Measurements from ENCODE around the gene ALOX5AP. TPM values are rescaled to one million over a fixed set of nuclear protein-coding genes. Genes with fewer than 3 reads are reported as not detected.

Gene ALOX5AP
- total RNA-seq, 1 donor from 2014 or later: not detected

- peaks cover 25% of the 10 kb centered on the region for H3K27me3 Mint-ChIP-seq
- no peaks in the 10 kb centered on the region for H3K36me3 Mint-ChIP-seq (ENCODE audit: insufficient read depth)
- no peaks in the 10 kb centered on the region for H3K4me1 Mint-ChIP-seq (ENCODE audit: low read depth)
- no peak for DNase-seq (ENCODE audit: low spot score, unreplicated experiment)
- no peak overlapping the region for H3K27ac Mint-ChIP-seq
- no peak overlapping the region for H3K4me3 Mint-ChIP-seq (ENCODE audit: low read depth)
- H3K9me3 Mint-ChIP-seq (ENCODE audit: low read depth): peaks cover 10% of the 10 kb centered on the region
- TF ChIP-seq CTCF (IDR thresholded peaks at IDR 0.05; ENCODE audit: unreplicated experiment): no peak
Observed at GRCh38 chr13:30780338-30780981, 45.1 kb downstream of the ALOX5AP start.

- no peak for DNase-seq (ENCODE audit: low spot score, unreplicated experiment)
Observed at GRCh38 chr13:30785191-30785850, 50.0 kb downstream of the ALOX5AP start.

GRCh38 chr13:30786648-30787047 is 51.3 kb downstream of the ALOX5AP start:
- H3K4me1 Mint-ChIP-seq (ENCODE audit: low read depth): no peaks in the 10 kb centered on the region
- H3K36me3 Mint-ChIP-seq (ENCODE audit: insufficient read depth): no peaks in the 10 kb centered on the region
- no peak overlapping the region for H3K27ac Mint-ChIP-seq
- peaks cover 4% of the 10 kb centered on the region for H3K9me3 Mint-ChIP-seq (ENCODE audit: low read depth)
- TF ChIP-seq CTCF (IDR thresholded peaks at IDR 0.05; ENCODE audit: unreplicated experiment): no peak
- H3K4me3 Mint-ChIP-seq (ENCODE audit: low read depth): no peak overlapping the region
- no peak for DNase-seq (ENCODE audit: low spot score, unreplicated experiment)
- H3K27me3 Mint-ChIP-seq: peaks cover 25% of the 10 kb centered on the region

More at GRCh38 chr13:30785191-30785850, 50.0 kb downstream of the ALOX5AP start:
- Mint-ChIP-seq H3K27ac (no peak overlapping the region), H3K27me3 (peaks cover 25% of the 10 kb centered on the region), H3K9me3 (ENCODE audit: low read depth) (peaks cover 10% of the 10 kb centered on the region), H3K4me3 (ENCODE audit: low read depth) (no peak overlapping the region), H3K4me1 (ENCODE audit: low read depth) (no peaks in the 10 kb centered on the region), H3K36me3 (ENCODE audit: insufficient read depth) (no peaks in the 10 kb centered on the region)
- TF ChIP-seq CTCF (IDR thresholded peaks at IDR 0.05; ENCODE audit: unreplicated experiment): no peak

- TF ChIP-seq CTCF (IDR thresholded peaks at IDR 0.05; ENCODE audit: unreplicated experiment): no peak
- no peak for DNase-seq (ENCODE audit: low spot score, unreplicated experiment)
- peaks cover 4% of the 10 kb centered on the region for H3K4me1 Mint-ChIP-seq (ENCODE audit: low read depth)
- no peak overlapping the region for H3K27ac Mint-ChIP-seq
- no peaks in the 10 kb centered on the region for H3K9me3 Mint-ChIP-seq (ENCODE audit: low read depth)
- H3K27me3 Mint-ChIP-seq: peaks cover 25% of the 10 kb centered on the region
- H3K4me3 Mint-ChIP-seq (ENCODE audit: low read depth): no peak overlapping the region
- H3K36me3 Mint-ChIP-seq (ENCODE audit: insufficient read depth): no peaks in the 10 kb centered on the region
Observed at GRCh38 chr13:30787738-30788525, 52.6 kb downstream of the ALOX5AP start.

- Mint-ChIP-seq H3K36me3 (ENCODE audit: insufficient read depth) (no peaks in the 10 kb centered on the region), H3K4me1 (ENCODE audit: low read depth) (peaks cover 5% of the 10 kb centered on the region), H3K4me3 (ENCODE audit: low read depth) (no peak overlapping the region), H3K27me3 (peaks cover 20% of the 10 kb centered on the region), H3K9me3 (ENCODE audit: low read depth) (no peaks in the 10 kb centered on the region), H3K27ac (no peak overlapping the region)
- TF ChIP-seq CTCF (IDR thresholded peaks at IDR 0.05; ENCODE audit: unreplicated experiment): no peak
- no peak for DNase-seq (ENCODE audit: low spot score, unreplicated experiment)
Observed at GRCh38 chr13:30789166-30789862, 54.0 kb downstream of the ALOX5AP start.
